Measurements from ENCODE around the gene GSN. TPM values are rescaled to one million over a fixed set of nuclear protein-coding genes. Genes with fewer than 3 reads are reported as not detected.

The GSN gene
- total and polyA plus RNA-seq, 9 of the 15 experiments (the other 6 are each of a cell fraction or from before 2014, with no cell fraction given): 0.39 to 16.6 (median 8.2) TPM

DNA sequence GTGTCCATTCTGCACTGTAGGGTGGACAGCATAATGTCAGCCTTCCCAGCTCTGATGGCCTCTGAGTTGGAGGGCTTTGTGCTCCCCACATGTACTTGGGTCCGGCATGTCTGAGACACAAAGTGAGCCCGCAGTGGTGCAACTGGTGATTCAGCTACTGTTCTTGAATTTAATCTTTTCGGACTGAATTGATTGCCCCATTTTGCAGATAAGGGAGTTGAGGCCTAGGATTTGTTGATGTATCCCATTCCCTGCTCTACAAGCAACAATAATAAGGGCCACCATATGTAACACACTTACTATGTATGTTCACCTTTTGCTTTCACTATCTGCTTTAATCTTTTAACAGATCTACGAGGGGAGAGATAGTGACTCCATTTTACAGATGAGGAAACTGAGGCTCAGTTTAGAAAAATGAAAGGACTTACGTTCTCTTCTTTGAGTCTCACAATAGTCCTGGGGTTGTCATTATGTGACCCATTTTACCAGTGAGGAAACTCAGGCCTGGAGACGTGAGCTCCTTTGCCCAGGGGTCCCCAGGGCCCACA lies 4.5 kb downstream of the GSN start:
- Histone ChIP-seq H3K27ac (ENCODE audit: extremely low read depth, low read depth, low read length) (no peak overlapping the region), H3K4me3 (no peak overlapping the region), H3K9ac (ENCODE audit: insufficient read depth in 1 of 2, low read depth in 2 of 2, low read length in 2 of 2) (peak overlapping the region in 1 of 2 experiments; percentile 75; a peak in 1 of 4 replicates), H4K20me1 (replicated peaks; ENCODE audit: control insufficient read depth, insufficient read depth, low read length) (no peaks in the 10 kb centered on the region), H3K36me3 (ENCODE audit: control insufficient read depth, insufficient read depth, low read length) (no peaks in the 10 kb centered on the region), H2AFZ (ENCODE audit: low read depth, low read length) (0 out of 2 replicates have a peak overlapping the region, but pooled peaks have one; percentile 22), H3K27me3 (ENCODE audit: control insufficient read depth in 2 of 2, insufficient read depth in 2 of 2, low read length in 2 of 2) (no peaks in the 10 kb centered on the region), H3K9me1 (ENCODE audit: control insufficient read depth, insufficient read depth, low read length) (no peaks in the 10 kb centered on the region), H3K4me2 (ENCODE audit: insufficient read depth, low read length) (no peak overlapping the region), H3K4me1 (replicated peaks in 1 of 2; ENCODE audit: control insufficient read depth in 2 of 2, insufficient read depth in 2 of 2, low read length in 2 of 2) (peaks cover 14 to 29% of the 10 kb centered on the region in 2 experiments), H3K79me2 (ENCODE audit: control insufficient read depth, insufficient read depth, low read length) (no peaks in the 10 kb centered on the region), H3K9me3 (replicated peaks; ENCODE audit: control insufficient read depth, insufficient read depth, low read depth, low read length) (no peaks in the 10 kb centered on the region)
- WGBS (ENCODE audit: insufficient coverage, low coverage, missing lambda C conversion rate): 53% methylated on average over 6 of the region's 6 CpGs
- CTCF ChIA-PET (ENCODE audit: low intra/inter-chr PET ratio): interaction anchor here (0.6 kb wide), 1 partner anchor 53 kb away, joined by 3 read pairs; no protein-coding TSS in a partner anchor
- DNase-seq (ENCODE audit: extremely low read depth in 1 of 4, low spot score in 3 of 4) (no peak), FAIRE-seq (no peak), ATAC-seq (no peak)
- POLR2A ChIA-PET: interaction anchor here (1.1 to 1.8 kb wide), 2 partner anchors 9 to 12 kb away, joined by 3 to 5 read pairs; no protein-coding TSS in a partner anchor
- no TSS peak for BruUV-seq (replicated peaks)
- intact Hi-C loops (cut with micrococcal nuclease) (no loop called here), in situ Hi-C loops (cut with MboI) (no loop called here)
- TF ChIP-seq RUNX1 (IDR thresholded peaks at IDR 0.05; ENCODE audit: low read depth) (no peak), ADNP (tag; IDR thresholded peaks at IDR 0.05) (peak; percentile 81), EWSR1 (IDR thresholded peaks at IDR 0.05; ENCODE audit: borderline replicate concordance, low read depth, partially characterized antibody) (no peak), ZNF717 (CRISPR knock-in tag; IDR thresholded peaks at IDR 0.05) (no peak), DNMT1 (IDR thresholded peaks at IDR 0.05) (no peak), NFE2L1 (tag; IDR thresholded peaks at IDR 0.05; ENCODE audit: borderline replicate concordance, low read depth) (no peak), RBM25 (IDR thresholded peaks at IDR 0.05; ENCODE audit: low read depth, low read length, severe bottlenecking) (peak; percentile 74), SMAD3 (CRISPR knock-in tag; conservative IDR thresholded peaks at IDR 0.05) (no peak), CAMTA2 (CRISPR knock-in tag; conservative IDR thresholded peaks at IDR 0.05) (no peak), ZNF384 (IDR thresholded peaks at IDR 0.05; ENCODE audit: low read depth, low read length) (no peak), ZNF584 (CRISPR knock-in tag; IDR thresholded peaks at IDR 0.05; ENCODE audit: low read depth) (no peak), HMG20B (CRISPR knock-in tag; IDR thresholded peaks at IDR 0.05) (no peak), BCOR (IDR thresholded peaks at IDR 0.05) (peak; percentile 91), OTX1 (CRISPR knock-in tag; IDR thresholded peaks at IDR 0.05) (no peak), SMARCC2 (IDR thresholded peaks at IDR 0.05; ENCODE audit: low read depth) (no peak), KDM1A (IDR thresholded peaks at IDR 0.05) (peak; percentile 60 to 61; a peak in 3 of 4 replicates)
- TF ChIP-seq, protein P1, sequence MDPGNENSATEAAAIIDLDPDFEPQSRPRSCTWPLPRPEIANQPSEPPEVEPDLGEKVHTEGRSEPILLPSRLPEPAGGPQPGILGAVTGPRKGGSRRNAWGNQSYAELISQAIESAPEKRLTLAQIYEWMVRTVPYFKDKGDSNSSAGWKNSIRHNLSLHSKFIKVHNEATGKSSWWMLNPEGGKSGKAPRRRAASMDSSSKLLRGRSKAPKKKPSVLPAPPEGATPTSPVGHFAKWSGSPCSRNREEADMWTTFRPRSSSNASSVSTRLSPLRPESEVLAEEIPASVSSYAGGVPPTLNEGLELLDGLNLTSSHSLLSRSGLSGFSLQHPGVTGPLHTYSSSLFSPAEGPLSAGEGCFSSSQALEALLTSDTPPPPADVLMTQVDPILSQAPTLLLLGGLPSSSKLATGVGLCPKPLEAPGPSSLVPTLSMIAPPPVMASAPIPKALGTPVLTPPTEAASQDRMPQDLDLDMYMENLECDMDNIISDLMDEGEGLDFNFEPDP (CRISPR knock-in tag; IDR thresholded peaks at IDR 0.05): no peak
- TF ChIP-seq, protein P2, sequence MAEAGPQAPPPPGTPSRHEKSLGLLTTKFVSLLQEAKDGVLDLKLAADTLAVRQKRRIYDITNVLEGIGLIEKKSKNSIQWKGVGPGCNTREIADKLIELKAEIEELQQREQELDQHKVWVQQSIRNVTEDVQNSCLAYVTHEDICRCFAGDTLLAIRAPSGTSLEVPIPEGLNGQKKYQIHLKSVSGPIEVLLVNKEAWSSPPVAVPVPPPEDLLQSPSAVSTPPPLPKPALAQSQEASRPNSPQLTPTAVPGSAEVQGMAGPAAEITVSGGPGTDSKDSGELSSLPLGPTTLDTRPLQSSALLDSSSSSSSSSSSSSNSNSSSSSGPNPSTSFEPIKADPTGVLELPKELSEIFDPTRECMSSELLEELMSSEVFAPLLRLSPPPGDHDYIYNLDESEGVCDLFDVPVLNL (CRISPR knock-in tag; IDR thresholded peaks at IDR 0.05; ENCODE audit: low read depth): no peak
- TF ChIP-seq, protein P3, sequence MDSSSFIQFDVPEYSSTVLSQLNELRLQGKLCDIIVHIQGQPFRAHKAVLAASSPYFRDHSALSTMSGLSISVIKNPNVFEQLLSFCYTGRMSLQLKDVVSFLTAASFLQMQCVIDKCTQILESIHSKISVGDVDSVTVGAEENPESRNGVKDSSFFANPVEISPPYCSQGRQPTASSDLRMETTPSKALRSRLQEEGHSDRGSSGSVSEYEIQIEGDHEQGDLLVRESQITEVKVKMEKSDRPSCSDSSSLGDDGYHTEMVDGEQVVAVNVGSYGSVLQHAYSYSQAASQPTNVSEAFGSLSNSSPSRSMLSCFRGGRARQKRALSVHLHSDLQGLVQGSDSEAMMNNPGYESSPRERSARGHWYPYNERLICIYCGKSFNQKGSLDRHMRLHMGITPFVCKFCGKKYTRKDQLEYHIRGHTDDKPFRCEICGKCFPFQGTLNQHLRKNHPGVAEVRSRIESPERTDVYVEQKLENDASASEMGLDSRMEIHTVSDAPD (CRISPR knock-in tag; IDR thresholded peaks at IDR 0.05): no peak
- TF ChIP-seq, protein P4, sequence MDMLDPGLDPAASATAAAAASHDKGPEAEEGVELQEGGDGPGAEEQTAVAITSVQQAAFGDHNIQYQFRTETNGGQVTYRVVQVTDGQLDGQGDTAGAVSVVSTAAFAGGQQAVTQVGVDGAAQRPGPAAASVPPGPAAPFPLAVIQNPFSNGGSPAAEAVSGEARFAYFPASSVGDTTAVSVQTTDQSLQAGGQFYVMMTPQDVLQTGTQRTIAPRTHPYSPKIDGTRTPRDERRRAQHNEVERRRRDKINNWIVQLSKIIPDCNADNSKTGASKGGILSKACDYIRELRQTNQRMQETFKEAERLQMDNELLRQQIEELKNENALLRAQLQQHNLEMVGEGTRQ (CRISPR knock-in tag; IDR thresholded peaks at IDR 0.05): no peak

Measured in K562 (cell line).